Measurements from ENCODE around the gene ZNF541. TPM values are rescaled to one million over a fixed set of nuclear protein-coding genes. Genes with fewer than 3 reads are reported as not detected.
A peak's percentile ranks its signal among the peaks of the same experiment; 100 is the strongest.

Gene ZNF541
- total and polyA plus RNA-seq, 10 of the 15 experiments (the other 5 are each of a cell fraction or from before 2014, with no cell fraction given) = 0.03 to 0.12 (median 0.07) TPM; not detected in 4

DNA sequence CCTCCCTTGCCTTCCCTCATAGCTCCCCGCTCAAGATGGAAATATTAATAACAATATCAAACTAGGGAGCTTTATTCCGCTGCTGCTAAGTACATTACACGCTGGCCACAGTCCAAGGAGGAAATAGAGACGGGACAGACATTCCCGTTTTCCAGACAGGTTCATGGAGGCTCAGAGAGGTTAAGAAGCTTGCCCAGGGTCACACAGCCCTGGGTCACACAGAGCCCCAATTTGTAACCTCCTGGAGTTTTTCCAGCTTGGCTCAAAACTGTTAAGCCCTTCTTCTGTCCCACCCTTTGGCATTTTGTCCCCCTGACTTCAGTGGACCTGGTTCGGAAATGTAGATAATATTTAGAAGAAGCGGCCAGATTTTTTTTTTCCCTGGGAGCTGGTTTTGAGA lies 38.0 kb upstream of the ZNF541 start:
- Histone ChIP-seq H3K36me3 (ENCODE audit: control insufficient read depth in 2 of 2, insufficient read depth in 2 of 2, low read length in 1 of 2) (no peaks in the 10 kb centered on the region), H3K79me2 (ENCODE audit: control insufficient read depth, insufficient read depth, low read length) (peaks cover 63% of the 10 kb centered on the region), H3K9me3 (replicated peaks; ENCODE audit: control insufficient read depth, insufficient read depth, low read length) (no peaks in the 10 kb centered on the region; the same call in 2 of the 3 replicates), H3K4me3 (peak overlapping the region; percentile 90; the same call in 1 of the 2 replicates), H3K4me1 (ENCODE audit: control insufficient read depth, insufficient read depth, low read length) (peaks cover 18% of the 10 kb centered on the region), H3K27ac (ENCODE audit: control insufficient read depth, insufficient read depth) (no peak overlapping the region; the same call in 1 of the 2 replicates), H4K20me1 (ENCODE audit: control insufficient read depth, insufficient read depth) (peaks cover 7% of the 10 kb centered on the region), H3K4me2 (ENCODE audit: control insufficient read depth, insufficient read depth) (peak overlapping the region; percentile 75), H3K9ac (ENCODE audit: control insufficient read depth, insufficient read depth, low read length) (no peak overlapping the region), H2AFZ (ENCODE audit: control insufficient read depth, low read depth, low read length) (no peak overlapping the region), H3K27me3 (replicated peaks in 1 of 2; ENCODE audit: control insufficient read depth in 2 of 2, insufficient read depth in 2 of 2, low read length in 1 of 2) (no peaks in the 10 kb centered on the region)
- no peak for DNase-seq (ENCODE audit: low read depth, low spot score)
- CTCF ChIA-PET = interaction anchor here (0.6 to 1.5 kb wide), 8 partner anchors 11 to 1178 kb away, joined by 3 to 8 read pairs (median 3); partner anchors contain the start of gene DHX34
- POLR2A ChIA-PET = interaction anchor here (0.6 to 2.5 kb wide), 4 partner anchors 11 to 743 kb away, joined by 3 to 14 read pairs (median 4); partner anchors contain the start of gene KPTN
- SMC1A ChIA-PET (ENCODE audit: uncharacterized antibody, unreplicated experiment) = interaction anchor here (0.7 to 1.8 kb wide), 6 partner anchors 10 to 96 kb away, joined by 3 to 6 read pairs (median 3); partner anchors contain the start of gene NAPA
- no peak for TF ChIP-seq BRCA1 (IDR thresholded peaks at IDR 0.05; ENCODE audit: low read depth, low read length)
- TF ChIP-seq SUZ12 (IDR thresholded peaks at IDR 0.05; ENCODE audit: unreplicated experiment) = no peak
- TF ChIP-seq, protein P1, sequence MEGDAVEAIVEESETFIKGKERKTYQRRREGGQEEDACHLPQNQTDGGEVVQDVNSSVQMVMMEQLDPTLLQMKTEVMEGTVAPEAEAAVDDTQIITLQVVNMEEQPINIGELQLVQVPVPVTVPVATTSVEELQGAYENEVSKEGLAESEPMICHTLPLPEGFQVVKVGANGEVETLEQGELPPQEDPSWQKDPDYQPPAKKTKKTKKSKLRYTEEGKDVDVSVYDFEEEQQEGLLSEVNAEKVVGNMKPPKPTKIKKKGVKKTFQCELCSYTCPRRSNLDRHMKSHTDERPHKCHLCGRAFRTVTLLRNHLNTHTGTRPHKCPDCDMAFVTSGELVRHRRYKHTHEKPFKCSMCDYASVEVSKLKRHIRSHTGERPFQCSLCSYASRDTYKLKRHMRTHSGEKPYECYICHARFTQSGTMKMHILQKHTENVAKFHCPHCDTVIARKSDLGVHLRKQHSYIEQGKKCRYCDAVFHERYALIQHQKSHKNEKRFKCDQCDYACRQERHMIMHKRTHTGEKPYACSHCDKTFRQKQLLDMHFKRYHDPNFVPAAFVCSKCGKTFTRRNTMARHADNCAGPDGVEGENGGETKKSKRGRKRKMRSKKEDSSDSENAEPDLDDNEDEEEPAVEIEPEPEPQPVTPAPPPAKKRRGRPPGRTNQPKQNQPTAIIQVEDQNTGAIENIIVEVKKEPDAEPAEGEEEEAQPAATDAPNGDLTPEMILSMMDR (IDR thresholded peaks at IDR 0.05 in 2 of 3, conservative IDR thresholded peaks at IDR 0.05 in 1 of 3; ENCODE audit: control insufficient read depth in 2 of 3, extremely low read depth in 1 of 3, insufficient read depth in 1 of 3, low read depth in 3 of 3, low read length in 3 of 3) = no peak
- no peak for TF ChIP-seq RCOR1 (conservative IDR thresholded peaks at IDR 0.05; ENCODE audit: low read depth, low read length)
- TF ChIP-seq CHD4 (IDR thresholded peaks at IDR 0.05) = no peak
- TF ChIP-seq, protein P2, sequence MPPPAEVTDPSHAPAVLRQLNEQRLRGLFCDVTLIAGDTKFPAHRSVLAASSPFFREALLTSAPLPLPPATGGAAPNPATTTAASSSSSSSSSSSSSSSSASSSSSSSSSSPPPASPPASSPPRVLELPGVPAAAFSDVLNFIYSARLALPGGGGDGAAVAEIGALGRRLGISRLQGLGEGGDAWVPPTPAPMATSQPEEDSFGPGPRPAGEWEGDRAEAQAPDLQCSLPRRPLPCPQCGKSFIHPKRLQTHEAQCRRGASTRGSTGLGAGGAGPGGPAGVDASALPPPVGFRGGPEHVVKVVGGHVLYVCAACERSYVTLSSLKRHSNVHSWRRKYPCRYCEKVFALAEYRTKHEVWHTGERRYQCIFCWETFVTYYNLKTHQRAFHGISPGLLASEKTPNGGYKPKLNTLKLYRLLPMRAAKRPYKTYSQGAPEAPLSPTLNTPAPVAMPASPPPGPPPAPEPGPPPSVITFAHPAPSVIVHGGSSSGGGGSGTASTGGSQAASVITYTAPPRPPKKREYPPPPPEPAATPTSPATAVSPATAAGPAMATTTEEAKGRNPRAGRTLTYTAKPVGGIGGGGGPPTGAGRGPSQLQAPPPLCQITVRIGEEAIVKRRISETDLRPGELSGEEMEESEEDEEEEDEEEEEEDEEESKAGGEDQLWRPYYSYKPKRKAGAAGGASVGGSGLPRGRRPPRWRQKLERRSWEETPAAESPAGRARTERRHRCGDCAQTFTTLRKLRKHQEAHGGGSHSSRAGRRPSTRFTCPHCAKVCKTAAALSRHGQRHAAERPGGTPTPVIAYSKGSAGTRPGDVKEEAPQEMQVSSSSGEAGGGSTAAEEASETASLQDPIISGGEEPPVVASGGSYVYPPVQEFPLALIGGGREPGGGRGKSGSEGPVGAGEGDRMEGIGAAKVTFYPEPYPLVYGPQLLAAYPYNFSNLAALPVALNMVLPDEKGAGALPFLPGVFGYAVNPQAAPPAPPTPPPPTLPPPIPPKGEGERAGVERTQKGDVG (CRISPR knock-in tag; IDR thresholded peaks at IDR 0.05) = no peak
- TF ChIP-seq, protein P3, sequence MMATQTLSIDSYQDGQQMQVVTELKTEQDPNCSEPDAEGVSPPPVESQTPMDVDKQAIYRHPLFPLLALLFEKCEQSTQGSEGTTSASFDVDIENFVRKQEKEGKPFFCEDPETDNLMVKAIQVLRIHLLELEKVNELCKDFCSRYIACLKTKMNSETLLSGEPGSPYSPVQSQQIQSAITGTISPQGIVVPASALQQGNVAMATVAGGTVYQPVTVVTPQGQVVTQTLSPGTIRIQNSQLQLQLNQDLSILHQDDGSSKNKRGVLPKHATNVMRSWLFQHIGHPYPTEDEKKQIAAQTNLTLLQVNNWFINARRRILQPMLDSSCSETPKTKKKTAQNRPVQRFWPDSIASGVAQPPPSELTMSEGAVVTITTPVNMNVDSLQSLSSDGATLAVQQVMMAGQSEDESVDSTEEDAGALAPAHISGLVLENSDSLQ (IDR thresholded peaks at IDR 0.05) = no peak
- no peak for TF ChIP-seq KAT2A (conservative IDR thresholded peaks at IDR 0.05; ENCODE audit: control insufficient read depth, low read depth, low read length)
- TF ChIP-seq, protein P4, sequence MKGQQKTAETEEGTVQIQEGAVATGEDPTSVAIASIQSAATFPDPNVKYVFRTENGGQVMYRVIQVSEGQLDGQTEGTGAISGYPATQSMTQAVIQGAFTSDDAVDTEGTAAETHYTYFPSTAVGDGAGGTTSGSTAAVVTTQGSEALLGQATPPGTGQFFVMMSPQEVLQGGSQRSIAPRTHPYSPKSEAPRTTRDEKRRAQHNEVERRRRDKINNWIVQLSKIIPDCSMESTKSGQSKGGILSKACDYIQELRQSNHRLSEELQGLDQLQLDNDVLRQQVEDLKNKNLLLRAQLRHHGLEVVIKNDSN (IDR thresholded peaks at IDR 0.05; ENCODE audit: borderline replicate concordance, extremely low read length, insufficient read depth, low read depth, low read length) = no peak
- TF ChIP-seq, protein P5, sequence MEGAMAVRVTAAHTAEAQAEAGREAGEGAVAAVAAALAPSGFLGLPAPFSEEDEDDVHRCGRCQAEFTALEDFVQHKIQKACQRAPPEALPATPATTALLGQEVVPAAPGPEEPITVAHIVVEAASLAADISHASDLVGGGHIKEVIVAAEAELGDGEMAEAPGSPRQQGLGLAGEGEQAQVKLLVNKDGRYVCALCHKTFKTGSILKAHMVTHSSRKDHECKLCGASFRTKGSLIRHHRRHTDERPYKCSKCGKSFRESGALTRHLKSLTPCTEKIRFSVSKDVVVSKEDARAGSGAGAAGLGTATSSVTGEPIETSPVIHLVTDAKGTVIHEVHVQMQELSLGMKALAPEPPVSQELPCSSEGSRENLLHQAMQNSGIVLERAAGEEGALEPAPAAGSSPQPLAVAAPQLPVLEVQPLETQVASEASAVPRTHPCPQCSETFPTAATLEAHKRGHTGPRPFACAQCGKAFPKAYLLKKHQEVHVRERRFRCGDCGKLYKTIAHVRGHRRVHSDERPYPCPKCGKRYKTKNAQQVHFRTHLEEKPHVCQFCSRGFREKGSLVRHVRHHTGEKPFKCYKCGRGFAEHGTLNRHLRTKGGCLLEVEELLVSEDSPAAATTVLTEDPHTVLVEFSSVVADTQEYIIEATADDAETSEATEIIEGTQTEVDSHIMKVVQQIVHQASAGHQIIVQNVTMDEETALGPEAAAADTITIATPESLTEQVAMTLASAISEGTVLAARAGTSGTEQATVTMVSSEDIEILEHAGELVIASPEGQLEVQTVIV (IDR thresholded peaks at IDR 0.05; ENCODE audit: borderline replicate concordance, partially characterized antibody) = no peak
- 80% methylated on average over 7 of the region's 7 CpGs for WGBS (ENCODE audit: insufficient coverage, insufficient replicate concordance, low lambda C conversion rate, missing lambda C conversion rate)
- in situ Hi-C loops (cut with MboI) = no loop called here
- BruUV-seq (replicated peaks) = no TSS peak
- FAIRE-seq = no peak
- ATAC-seq = no peak
- RAD21 ChIA-PET (ENCODE audit: unreplicated experiment) = interaction anchor here (1.0 to 2.0 kb wide), 2 partner anchors 93 to 95 kb away, joined by 3 to 6 read pairs; partner anchors contain the start of gene NAPA
- intact Hi-C loops (cut with micrococcal nuclease; ENCODE audit: unreplicated experiment) = no loop called here
